ENCODE results near the gene GOLGA3.
"Not testable (repeated sequence)": the region's sequence is repeated elsewhere in the genome, so short reads cannot be mapped to it uniquely, and the experiment has no call there.

Gene GOLGA3

GRCh38 chr12:132813443-132813842 is 15.2 kb downstream of the GOLGA3 start:
- DNase-seq, result no peak

DNA sequence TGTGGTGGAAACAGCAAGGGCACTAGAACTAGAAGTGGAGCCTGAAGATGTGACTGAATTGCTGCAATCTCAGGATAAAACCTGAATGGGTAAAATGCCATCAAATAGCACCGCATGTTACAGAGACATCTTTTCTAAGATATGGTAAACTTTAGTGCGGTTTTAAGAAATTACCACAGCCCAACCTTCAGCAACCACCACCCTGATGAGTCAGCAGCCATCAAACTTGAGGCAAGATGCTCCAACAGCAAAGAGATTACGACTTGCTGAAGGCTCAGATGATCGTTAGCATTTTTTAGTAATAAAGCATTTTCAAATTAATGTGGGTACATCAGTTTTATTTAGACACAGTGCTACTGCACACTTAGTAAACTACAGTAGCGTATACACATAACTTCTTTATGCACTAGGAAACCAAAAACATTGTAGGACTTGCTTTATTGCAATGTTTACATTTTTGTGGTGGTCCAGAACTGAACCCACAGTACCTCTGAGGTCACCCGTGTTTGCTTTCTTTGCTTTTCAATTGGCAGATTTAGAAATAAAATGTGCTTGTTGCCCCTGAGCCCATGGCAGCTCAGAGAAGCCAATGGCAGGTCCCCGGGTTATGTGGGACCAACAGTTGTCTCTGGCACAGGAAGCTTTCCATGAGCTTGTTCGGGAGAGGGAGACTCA is 15.9 kb downstream of the GOLGA3 start:
- no peak for DNase-seq

- peak; percentile 26 to 28 for DNase-seq
Measured at GRCh38 chr12:132809391-132809790, 19.3 kb downstream of the GOLGA3 start.

DNA sequence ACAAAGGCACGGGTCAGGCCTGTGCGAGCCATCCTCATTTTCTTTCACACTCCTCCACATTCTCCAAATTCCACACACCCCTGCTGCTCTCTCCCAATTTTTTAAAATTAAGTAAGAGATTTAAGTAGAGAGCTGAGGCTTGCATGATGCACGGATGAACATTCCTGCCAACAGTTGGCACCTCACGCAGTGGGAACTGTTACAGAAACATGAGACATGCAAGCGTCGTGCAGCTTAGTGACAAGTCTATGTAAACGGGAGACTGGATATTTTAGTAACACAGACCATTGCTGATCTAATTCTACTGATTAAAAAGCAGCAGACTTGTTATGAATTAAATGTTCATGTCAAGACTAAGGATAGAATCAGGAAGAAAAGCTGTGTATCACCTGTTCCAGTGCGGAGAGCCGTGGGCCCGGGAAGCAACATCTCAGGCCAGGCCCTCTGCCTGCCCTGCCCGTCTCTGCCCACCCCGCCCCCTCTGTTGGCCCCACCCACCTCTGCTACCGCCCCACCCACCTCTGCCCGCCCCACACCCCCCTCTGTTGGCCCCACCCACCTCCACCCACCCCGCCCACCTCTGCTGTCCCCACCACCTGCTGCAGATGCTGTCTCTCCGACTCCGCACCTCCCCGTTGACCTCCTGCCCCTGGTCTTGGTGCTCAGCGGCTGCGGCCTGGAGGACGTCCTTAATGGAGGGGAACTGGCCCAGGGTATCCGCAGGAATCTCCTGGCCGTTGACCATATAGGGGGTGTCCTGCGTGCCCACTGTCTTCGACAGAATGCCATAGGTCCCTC is 21.2 kb downstream of the GOLGA3 start:
- DNase-seq, result no peak

DNA sequence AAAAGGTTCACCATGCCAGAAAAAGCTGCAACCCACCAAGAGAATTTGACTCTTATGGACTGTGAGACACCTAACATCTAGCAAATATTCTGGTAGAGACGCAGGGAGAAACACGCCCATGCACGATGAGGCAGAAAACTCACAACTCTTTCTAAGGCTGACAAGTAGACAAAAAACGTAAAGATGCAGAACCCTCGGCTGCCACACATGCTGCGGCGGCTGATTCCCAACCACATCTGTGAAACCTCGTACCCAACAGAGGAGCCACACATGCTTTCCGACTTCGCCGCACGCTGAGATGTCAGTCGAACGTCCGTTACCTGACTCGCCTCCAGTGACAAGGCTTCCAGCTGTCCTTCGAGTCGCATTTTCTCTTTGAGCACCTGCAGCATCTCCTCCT is 21.8 kb downstream of the GOLGA3 start:
- DNase-seq, result no peak

GRCh38 chr12:132804426-132804861 is 24.2 kb downstream of the GOLGA3 start:
- DNase-seq, result no peak

- DNase-seq, result no peak
Measured at GRCh38 chr12:132803888-132804287, 24.8 kb downstream of the GOLGA3 start.

GRCh38 chr12:132803125-132803524 is 25.5 kb downstream of the GOLGA3 start:
- no peak for DNase-seq

DNA sequence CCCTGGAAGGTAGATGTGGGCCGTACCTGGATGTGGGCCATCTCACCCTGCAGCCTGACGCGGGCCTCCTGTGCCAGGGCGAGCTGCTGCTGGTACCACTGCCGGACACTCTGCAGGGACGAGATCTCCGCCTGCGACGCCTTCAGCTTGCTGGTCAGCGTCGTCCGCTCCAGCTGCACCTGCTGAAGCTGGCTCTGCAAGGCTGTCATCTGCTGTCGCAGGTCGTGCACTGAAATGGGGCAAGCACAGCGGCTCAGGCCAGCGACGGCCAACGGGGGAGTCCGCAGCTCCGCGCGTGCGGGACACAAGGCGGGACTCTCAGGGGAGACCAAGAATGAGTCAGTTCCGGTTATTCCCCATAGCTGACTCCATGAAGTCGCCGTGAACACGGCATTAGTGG is 26.9 kb downstream of the GOLGA3 start:
- DNase-seq, result no peak

DNA sequence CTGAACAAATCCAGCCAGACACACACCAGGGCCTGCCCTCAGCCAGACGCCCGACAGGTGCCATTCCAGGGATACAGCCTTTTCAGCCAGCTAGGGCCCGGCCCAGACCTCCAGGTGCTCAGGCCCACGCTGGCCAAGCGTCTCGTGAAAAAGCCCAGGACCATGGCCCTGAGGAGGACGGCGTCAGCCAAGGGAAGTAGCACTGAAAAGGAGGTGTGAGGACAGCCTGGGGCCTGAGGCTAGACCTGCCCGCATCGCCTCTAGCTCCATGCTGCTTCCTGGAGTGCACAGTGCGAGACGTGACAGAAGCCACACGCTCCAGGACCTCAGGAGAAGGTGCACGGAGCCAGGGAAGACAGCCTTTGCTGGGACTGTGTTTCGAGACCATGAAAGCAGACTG is 29.8 kb downstream of the GOLGA3 start:
- no peak for DNase-seq

GRCh38 chr12:132797820-132798570 is 30.7 kb downstream of the GOLGA3 start:
- no peak for DNase-seq

DNA sequence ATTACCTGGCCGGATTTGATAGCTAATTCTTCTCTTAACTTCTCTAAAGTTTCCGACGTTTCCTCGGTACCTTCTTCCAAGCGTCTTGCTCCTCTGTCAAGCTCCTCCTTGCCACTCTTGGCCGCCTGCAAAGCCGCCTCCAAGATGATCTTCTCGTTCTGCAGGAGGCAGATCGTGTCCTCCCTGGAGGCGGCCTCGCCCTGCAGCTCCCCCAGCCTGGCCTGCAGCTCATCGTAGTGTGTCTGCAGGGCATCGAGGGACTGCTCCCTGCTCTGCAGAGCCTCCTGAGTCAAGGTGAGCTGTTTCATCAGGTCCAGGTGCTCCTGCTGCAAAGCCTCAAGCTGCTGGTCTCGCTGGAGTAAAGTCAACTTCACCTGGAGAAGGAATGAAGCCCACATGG is 32.8 kb downstream of the GOLGA3 start:
- no peak for DNase-seq

DNA sequence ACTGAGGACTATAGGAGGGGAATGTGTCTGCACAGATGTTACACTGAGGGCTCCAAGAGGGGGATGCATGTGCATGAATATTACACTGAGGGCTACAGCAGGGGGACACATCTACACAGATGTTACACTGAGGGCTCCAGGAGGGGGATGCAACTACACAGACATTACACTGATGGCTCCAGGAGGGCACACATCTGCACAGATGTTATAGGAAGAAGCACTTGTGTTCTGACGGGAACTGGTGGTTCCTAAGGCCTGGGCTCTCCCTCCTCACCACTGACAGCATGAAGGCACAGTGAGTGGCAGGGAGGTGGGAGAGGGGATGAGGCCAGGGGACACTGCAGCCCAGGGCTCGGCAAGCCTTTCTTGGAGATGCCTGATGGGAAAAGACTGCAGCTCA is 36.7 kb downstream of the GOLGA3 start:
- not testable (repeated sequence) for DNase-seq

- DNase-seq, result no peak
Measured at GRCh38 chr12:132789099-132789471, 39.6 kb downstream of the GOLGA3 start.

DNA sequence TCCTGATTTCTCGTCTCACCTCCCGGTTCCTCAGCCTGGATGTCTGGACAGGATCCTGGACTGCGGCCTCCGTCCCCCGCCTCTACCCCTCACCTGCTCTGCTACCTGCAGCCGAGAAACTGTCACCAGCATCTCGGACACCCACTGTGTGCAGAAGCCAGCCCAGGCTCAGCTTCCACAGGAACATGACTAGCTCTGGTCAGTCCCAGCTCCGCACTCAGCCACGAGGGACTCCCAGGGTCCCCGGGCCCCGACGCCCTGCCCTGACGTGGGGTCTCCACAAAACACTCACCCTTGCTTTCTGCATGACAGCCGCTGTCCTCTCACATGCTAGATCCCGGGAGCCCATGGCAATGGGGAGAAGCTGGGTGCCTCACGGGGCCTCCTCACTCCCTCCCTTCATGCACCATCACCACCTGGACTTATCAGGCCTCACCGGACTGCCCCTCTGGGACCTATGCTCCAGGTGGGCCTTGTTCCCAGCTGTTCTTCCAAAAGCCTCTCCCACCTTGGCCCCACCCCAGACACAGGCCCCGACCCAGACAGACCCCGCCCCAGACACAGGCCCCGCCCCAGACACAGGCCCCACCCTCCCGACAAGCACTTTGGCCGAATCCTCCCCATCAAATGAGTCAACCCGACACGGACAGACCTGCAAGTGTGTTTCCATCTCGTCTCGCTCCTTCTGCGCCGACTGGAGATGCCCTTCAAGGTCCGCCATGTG is 40.1 kb downstream of the GOLGA3 start:
- no peak for DNase-seq

DNA sequence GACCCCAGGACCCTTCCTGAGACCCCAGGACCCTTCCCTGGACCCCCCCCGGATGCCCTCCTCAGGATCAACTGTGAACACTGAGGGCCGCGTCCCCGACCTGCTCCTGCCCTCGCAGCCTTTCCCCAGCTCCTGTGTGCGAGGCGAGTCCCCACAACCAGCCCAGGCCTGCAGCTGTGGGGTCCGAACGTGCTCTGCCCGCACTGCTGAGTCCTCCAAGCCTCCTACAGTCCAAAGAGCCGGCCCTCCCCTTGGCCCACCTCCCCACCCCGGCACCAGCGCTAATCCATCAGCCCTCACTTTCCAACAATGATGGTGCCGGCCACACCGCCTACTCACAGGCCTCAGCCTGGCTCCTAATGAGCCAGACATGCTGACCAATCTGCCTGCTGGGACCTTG is 40.8 kb downstream of the GOLGA3 start:
- DNase-seq, result no peak

DNA sequence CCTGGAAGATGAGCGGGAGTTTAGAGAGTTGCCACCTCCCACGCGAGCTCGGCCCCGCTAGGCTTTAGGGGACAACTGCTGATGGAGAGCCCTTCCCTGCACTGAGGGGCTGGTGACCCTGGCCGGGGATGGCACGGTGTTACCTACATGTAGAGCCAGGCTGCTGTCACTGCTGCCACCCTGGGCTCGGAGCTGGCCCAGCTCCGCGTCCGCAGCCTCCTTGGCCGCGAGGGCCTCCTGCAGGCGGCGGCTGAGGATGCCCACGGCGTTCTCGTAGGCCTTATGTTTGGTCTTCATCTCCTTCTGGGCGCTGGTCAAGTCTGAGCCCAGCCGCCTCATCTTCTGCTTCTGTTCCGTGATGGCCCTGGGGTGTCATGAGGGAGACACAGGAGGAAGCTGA is 42.5 kb downstream of the GOLGA3 start:
- DNase-seq, result no peak

- no peak for DNase-seq
Measured at GRCh38 chr12:132784580-132784979, 44.1 kb downstream of the GOLGA3 start.

DNA sequence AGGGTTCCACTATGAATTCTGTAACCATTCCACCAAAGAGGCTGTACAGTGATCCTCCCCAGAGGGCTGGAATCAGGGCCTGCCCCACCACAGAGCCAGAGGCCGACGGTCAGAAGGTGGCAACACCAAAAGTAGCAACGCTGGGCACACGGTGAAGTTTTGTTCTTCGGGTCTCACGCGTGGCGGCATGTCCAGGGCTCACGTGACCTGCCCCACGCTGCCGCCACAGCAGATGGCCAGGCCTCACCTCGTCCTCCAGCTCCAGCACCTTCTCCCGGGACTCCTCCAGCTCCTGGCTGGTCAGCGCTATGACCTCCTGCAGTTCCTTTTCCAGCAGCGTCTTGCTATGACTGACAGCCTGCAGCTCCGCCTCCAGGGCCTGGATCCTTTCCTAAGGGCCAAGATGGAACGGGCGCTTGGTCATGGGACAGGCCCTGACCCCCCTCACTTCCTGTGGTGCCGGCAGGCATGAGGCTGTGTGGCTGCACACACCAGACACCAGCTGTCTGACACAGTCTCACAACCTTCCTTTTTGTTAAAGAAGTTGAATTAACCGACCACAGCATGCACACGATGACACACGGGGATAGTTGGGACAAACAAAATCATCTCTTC is 44.6 kb downstream of the GOLGA3 start:
- no peak for DNase-seq

DNA sequence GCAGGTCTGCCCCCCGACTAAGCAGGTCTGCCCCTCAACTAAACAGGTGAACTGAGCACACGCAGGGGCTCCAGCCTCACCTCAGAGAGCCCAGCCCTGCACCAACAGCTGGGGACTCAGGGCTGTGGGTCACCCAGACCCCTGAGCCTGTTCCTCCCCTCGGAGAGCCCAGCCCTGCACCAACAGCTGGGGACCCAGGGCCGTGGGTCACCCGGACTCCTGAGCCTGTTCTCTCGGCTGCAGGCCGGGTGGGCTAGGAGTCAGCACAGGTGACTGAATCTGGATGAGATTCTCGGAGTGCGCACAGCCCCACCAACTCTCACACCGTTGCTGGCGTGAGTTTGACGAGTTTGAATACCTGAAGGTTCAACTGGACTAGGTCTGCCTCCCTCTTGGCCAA is 46.7 kb downstream of the GOLGA3 start:
- DNase-seq, result no peak

DNA sequence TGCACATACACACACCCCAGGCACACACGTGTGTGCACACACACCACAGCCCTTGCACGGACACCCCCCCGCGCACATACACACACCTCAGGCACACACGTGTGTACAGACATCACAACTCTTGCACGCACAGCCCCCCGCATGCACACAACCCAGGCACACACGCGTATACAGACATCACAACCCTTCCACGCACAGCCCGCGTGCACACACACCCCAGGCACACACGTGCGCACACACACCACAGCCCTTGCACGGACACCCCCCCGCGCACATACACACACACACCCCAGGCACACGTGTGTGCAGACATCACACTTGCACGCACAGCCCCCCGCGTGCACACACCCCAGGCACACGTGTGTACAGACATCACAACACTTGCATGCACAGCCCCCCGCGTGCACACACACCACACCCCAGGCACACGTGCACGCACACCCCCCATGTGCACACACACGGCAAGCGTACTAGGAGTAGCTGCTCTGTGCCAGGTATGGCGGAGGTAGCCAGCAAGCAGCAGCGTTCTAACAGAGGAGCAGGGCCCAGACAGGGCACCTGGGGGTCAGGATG is 48.8 kb downstream of the GOLGA3 start:
- no peak for DNase-seq

- DNase-seq, result no peak
Measured at GRCh38 chr12:132777614-132778013, 51.1 kb downstream of the GOLGA3 start.

All from CD4-positive, alpha-beta T cell treated with Interleukin-1 beta for 1 hour (primary cell).